22Rv1 (cell line): ENCODE results near the gene SIT1.

Experiments
- CTCF ChIP-seq: fragments of 450-650 bp; IDR thresholded peaks from 2 replicates; pipeline ENCODE4 v1.5.1; 2017; ENCODE audit warnings: mild to moderate bottlenecking
- ZFX ChIP-seq: fragments of 450-650 bp; IDR thresholded peaks from 2 replicates; pipeline ENCODE4 v1.6.1; 2017; ENCODE audit warnings: antibody characterized with exemption, borderline replicate concordance

- no peak for TF ChIP-seq CTCF
- no peak for TF ChIP-seq ZFX
Measured at GRCh38 chr9:35680331-35681105, 29.8 kb upstream of the SIT1 start.
